Ammon's horn (tissue), 1 donor: ENCODE results near the gene CHERP.

Source experiments
- DNase-seq: peaks from one replicate; pipeline ENCODE4 v3.0.0-alpha.2; 2016; ENCODE audit warnings: low spot score

CHERP gene

DNA sequence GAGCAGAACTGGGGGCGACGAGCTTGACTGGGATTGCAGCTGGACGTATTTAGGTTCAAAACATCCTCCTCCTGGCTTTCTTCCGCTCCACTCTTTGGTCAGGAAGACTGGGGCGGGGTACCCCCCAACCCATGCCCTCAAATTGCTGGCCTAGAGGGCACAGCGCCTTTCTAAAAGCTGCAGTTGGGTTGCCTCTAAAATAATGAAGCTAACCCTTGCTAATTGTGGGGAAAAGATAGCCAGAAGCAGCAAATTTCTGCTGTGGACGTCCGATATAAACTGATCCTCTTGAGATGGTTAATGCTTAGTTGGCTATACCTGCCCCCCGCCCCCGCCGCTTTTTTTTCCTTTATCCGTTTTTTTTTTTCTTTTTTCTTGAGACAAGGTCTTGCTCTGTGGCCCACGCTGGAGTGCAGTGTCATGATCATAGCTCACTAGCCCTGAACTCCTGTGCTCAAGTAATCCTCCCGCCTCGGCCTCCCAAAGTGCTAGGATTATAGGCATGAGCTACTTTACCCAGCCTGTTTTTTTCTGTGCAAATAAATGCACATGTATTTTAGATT lies 754 bp upstream of the CHERP start:
- DNase-seq: no peak

DNA sequence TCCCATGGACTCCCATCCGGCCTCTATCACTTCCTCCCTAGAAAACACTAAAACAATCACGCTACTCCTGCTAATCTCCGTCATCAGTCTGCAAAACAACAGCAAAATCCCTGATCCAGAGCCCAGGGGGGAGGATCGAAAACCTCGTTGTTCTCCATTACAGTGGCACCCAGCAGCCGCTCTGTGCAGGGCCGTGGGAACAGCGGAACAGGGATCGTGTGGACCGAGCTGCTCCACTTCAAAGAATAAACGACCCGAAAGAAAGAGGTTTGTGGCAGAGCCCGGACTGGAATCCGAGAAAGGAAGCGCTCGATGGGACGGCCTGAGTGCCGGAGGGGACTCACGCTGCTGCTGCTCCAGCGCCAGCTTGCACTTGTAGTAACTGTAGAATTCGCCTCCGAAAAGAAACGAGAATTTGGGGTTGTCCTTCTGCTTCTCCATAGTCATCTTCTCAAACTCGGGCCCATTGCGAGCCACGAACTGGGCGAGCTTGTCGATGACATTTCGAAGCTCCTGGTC lies 652 bp downstream of the CHERP start:
- DNase-seq: no peak

DNA sequence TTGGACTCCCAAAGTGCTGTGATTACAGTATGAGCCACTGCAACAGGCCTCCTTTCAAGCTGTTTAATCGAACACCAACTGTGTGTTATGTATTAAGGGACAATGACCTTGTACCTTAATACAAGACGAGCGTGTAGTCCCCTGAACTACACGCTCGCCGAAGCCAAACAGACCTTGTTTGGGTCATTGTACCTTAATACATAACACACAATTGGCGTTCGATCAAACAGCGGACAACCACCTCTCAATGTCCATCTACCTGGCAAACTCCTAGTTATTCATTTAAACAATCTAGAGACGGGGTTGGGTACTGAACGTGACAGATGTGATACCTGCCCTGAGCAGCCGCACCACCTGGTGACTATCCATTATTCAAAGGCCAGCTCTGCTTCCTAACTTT lies 1.3 kb downstream of the CHERP start:
- DNase-seq: no peak

DNA sequence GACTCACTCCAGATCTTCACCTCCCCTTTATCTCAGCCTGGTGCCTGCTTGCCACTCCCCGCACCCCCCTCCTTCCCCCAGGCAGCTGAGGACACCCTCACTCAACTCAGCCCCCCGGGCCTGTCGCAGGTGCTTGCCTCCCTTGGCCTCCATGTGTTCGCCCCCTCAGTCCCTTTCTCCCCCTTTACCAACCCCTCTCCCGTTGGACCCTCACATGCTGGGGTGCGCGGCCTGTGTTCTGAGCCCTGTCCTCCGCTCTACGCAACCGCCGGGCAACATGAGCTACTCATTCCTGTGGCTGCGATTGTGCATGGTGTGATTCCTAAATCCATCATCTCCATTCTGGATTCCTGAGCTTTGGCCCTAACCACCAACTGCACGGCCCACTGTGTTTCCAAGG lies 5.1 kb downstream of the CHERP start:
- DNase-seq: no peak

DNA sequence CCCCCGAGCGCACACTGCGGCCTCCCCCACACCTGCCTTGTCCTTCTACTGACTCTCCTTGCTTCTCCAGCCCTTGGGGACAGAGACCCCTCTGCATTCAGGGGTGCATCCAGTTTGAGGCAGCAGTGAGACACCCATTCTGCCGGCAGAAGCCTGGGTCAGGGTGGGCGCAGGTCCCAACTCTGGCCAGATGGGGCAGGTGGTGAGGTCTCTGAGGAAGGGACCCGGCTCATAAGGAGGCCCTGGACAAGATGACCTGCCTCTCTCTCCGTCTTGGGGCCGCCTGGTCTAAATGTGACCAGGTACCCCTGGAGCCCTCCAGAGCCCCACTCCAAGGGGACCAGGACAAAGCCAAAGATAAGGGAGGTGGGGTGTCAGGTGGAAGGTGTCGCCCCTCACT lies 6.1 kb downstream of the CHERP start:
- no peak for DNase-seq

DNA sequence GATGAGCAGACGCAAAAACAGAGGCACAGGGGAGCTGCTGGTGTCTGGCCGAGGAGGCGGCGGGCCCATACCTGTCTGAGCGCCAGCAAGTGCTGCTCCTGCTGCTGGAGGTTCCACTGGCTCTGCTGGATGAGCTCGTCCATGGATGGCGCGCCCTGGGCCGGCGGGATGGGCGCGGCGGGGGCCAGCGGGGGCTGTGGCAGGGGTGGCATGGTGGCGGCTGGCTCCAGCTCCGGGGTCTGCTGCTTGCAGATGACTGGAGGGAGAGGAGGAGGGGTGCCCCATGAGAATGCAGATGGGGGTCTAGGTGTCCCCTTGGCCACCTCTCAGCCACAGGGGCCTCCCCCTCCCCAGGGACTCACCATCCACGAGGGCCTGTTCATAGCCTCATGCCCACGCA lies 6.9 kb downstream of the CHERP start:
- DNase-seq: no peak

DNA sequence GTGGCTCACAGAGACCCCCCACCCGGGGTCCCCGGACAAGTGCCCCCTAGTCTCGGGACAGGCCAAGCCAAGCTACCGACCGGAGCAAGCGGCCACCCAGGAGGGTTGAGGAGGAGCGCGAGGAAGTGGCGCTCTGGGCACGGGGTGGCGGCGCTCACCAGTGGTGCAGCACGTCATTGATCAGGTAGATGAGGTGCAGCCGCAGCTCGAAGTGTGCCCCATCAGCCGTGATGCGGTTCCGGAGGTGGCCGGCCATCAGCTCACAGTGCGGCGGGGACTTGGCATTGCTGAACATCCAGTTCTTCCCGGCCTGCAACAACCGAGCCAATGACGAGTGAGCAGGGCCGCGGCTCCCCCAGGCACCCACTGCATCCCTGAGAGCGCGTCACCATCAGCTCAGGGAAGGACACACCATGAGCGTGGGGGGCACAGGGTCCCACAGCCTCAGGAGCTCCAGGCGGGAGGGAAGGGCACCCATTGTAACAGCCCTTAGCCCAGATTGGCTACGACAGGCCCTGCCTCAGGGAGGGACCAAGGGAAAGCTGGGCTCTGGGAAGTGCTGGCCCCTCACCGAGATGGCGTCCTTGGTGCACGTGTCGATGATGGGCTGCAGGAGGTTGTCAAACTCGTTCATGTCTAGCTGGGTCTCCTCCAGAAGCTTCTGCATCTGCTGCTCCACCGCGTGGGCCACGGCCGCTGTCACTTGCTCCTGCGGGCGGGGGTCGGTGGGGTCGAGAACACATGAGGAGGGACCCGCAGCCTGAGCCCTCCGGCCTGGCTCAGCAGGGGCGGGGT lies 9.6 kb downstream of the CHERP start:
- DNase-seq: no peak

DNA sequence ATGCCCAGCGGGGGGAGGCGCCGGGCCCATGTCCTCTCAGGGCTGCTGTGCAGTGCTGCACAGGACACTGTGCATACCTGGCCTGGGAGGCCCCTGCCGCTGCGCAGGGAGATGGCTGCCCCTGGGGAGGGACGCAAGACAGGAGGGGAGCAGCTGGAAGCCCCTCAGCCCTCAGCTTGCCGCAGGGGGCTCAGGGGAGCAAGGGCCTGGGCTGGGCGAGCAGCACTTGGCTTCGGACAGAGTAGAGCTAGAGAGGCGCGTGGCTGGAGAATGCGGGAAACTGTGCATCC lies 10.9 kb downstream of the CHERP start:
- no peak for DNase-seq

DNA sequence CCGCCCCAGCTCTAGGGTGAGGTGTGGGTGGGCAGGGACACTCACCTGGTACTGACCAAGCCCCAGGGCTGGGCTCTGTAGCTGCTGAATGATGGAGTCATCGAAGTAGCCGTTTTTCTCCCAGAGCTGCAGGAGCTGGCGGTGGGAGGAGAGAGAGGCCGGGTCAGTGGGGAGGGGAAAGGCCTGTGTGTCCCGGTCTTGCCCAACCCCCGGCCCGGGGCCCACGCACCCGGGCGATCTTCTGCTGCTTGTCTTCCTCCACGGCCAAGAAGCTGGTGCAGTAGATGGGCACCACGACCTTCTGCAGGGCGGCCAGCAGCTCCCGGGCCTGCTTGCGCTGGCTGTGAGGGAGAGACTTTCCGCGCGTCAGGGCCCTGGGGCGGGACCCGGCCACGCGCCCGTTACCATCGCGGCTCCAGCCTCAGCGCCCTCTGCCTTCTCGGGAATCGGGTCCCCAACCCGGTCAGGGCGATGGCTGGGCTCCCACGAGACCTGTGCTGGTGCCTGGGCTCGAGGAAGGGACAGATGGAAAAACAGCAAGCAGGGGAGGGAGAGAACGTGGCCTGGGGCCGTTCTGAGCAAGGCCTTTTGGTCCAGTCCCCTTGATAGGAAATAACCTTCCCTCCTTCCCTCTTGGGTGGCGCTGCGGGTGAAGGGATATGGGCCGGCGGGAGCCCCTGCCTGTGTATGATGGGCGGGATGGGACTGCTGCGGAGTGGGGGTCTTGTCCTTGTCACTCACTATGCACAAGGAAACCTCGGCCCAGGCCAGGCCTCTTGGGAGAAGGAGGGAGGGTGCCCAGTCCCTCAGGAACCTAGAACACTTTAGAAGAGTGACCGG lies 11.5 kb downstream of the CHERP start:
- DNase-seq: no peak

DNA sequence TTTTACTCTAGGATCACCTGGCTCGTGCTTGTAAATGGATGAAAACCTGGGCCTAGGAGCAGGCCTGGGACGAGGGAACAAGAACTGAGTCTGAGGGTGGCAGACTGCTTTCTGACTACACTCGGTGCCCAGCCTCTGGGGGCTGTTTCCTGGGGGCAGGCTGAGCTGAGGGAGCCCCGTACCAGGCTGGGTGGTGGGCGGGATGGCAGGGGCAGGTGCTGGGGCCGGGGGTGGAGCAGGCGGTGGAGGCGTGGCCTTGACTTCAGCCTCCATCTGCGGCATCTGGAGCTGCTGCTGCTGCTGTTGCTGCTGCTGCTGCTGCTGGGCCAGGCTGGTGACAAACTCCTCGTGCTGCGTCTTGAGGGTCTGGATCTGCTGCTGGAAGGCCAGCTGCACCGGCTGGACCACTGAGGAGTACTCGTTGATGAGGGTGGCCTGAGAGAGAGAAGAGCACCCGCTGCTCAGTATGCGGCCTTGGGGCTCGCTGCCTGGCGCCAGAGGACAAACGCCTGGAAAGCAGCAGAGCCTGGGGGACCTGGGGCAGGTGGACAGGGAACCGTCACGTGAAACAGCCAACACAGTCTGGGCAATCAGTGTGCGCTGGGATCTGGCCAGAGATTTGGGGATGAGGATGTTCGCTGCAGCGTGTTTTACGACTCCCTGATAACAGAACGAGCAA lies 12.6 kb downstream of the CHERP start:
- DNase-seq: no peak

DNA sequence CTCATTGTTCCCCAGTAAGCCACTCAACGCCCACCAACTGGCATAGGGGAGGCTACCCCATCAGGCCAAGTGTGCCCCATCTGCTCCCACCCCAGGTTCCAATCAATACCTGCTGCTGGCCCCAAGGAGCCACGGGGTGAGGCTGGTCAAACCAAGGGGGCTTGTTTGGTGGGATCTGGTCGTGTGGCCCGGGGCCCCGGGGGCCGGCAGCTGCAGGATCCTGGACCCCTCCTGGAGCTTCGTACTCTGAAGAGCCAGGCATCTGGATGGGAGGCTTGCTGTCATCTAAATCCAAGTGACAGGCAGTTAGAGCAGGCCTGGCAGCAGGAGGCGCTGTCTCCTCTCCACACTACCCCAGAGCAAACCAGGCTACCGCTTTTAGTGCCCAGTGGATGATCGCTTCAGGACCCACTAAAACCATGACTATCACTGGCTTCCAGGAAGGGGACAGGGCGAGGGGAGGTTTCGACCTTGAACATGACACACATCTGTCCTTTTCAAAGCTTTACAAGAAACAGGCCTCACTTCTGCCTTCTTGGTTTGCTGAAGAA lies 14.2 kb downstream of the CHERP start:
- DNase-seq: no peak

DNA sequence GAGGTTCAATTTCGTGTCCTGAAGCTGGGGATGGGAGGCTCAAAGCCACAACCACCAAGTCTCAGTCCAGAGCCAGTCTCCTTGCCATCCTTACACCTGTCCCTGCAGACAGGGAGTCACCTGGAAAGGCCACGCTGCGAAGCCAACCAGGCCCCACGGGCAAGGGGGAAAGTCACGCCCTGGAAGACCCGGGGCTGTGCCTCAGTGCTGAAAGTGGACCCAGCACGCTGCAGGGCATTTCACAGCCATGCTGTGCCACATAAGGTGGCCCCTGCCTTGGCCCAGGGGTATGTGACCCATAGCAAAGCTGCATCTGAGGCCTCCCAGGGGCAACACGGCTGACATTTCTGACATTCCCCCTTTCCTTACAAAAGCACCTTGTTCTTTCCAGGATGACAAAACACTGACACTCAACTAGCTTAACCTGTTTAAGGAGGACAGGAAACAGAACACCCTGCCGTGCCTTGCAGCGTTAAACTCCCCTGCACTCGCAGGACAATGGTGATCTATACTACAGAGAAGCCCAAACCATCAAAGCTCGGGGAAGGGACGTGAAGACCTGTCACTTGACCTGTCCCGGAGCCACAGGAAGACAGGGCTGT lies 14.8 kb downstream of the CHERP start:
- DNase-seq: no peak

DNA sequence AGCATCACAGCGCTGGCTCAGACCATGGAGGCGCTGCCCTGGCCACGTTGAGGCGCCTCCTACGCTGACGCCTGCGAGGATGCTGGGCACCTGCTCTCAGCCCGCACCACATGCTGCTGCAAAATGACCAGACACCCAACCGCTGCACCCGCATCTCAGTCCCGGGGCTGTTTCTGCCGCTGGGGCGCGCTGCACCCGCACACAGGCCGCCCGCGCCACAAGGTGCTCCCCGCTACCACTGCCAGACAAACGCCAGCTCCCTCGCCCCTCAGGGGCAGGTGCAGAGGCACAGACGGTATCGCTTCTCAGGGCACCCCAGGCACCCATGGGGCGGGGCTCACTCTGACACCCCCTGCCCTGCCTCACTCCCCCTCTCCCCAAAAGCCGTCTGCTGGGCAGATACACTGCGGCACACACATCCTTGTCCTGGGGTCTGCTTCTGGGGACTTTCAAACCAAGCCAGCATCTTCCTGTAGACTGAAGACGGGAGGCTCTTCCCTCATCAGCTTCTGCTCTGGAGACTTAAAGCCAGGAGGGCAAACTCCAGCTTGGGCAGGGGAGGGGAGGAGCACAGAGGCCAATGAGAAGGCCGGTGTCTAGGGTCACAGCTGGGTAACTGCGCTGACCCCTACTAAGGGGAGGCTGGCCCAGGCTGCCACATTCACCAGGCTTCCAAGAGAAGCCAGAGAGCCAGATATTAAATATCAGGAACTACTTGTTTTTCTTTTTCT lies 16.3 kb downstream of the CHERP start:
- no peak for DNase-seq

DNA sequence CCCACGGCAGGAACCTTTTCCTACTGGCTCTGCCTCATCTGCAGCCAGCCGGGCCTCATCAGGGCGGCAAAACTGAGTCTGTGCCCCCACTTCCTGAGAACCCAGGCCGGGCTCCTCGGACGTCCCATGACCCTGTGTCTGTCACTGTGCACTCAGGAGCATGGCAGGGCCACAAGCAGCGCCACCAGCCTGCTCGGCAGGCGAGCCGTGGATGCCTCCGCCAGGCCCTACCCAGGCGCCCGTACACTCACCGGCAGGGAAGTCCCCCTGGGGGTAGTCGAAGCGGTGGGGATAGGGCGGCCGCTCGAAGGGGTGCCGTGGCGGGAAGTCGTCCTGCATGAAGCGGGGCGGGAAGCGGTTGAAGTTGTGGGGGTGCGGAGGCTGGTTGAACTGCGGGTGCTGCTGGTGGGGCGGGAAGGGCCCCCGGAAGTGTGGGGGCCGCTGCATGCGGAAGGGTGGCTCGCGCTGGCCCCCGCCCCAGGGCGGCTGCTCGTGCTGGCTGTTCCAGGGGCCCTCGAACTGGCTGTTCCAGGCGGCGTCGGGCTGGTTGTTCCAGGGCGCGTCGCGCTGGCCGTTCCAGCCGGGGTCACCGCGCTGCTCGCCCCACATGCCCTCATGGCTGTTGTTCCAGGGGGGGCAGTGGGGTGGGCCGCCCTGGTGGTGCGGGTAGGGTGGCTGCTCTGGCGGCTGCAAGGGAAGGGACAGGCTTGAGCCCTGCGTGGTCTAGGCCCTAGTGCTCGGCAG lies 17.1 kb downstream of the CHERP start:
- no peak for DNase-seq

DNA sequence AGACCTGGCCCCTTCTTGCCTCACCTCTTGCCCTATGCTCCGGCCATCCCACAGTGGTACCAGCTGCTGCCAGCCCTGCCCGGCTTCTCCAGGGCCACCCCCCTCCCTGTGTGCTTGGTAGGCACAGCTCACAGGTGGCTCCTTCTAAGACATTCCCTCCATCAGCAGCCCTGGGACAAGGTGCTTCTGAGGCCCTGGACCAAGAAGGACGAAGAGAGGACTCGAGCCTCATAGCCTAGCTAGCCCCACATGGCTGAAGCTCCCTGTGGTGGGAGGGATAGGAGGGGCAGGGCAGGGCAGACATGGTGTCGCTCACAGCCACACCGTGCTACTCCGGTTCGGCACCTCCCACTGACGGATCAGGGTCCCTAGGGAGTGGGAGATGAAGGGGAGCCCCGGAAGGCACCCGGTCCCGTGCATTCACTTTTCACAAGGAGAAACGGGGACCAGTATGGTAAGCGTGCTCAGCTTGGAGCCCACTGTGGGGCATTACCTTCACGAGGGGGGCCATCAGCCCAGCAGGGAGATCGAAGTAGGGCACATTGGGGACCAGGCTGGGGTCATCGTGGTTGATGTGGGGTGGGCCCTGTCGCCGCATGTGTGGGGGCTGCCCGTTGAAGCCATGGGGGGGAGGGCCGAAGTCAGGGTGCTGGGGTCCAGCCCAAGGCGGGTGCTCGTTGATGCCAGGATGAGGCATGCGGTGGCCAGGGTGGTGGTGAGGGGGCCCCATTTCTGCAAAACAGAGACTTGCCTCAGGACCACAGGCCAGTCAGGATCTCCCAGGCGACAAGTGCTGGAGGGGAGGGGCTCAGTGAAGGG lies 19.5 kb downstream of the CHERP start:
- no peak for DNase-seq

DNA sequence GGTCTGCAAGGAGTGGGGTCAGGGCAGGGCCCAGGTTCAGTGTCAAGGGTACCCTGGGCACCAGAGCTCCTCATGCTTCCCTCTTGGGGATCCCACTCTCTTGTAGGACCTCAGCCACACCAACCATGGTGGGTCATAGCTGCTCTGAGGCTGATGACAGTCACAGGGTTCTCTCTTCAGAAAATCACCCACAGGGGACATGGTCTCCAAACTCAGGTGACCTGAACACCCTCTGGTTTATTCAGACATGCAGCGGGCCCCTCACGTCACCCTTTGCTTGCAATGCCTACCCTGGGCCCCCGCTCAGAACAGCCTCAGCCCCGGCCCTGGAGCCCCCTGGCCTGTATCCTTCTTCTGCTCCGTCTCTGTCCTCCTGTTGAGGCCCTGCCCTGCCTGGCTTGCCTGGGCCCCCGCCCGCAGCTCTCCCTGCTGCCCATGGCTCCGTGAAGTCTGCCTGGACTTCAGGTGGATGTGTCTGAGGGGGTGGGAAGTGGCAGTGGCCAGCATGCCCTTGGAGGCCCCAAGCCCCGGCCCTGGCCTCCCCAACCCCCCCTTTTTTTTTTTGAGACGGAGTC lies 20.4 kb downstream of the CHERP start:
- DNase-seq: no peak

DNA sequence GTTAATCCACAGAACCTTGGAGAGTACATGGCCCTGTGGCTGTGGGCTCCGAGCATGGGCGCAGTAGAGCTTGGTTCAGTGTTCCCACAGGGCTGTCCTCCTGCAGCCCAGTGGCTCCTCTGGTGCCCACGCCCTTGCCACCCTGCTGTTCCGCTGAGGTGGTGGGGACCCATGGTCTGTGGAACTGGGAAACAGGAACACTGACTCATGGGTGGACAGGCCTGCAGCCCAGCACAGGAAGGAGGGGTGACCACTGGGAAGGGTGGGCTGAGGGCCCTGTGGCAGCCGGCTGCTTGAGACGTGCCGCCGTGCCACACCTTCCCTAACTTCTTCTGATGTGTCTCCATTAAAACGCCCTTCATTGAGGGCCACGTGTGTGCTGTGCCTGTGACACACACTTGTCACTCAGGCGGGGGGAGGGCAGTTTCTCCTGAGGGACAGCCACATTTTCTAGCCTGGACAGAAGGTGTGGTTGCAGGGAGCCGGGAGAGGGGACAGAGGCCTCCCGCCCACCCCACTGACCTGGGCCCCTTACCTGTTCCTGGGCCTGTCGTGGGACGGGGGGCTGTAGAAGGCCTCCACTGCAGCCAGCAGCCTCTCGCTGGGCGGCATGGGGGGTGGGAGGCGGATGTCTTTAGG lies 21.1 kb downstream of the CHERP start:
- DNase-seq: no peak

DNA sequence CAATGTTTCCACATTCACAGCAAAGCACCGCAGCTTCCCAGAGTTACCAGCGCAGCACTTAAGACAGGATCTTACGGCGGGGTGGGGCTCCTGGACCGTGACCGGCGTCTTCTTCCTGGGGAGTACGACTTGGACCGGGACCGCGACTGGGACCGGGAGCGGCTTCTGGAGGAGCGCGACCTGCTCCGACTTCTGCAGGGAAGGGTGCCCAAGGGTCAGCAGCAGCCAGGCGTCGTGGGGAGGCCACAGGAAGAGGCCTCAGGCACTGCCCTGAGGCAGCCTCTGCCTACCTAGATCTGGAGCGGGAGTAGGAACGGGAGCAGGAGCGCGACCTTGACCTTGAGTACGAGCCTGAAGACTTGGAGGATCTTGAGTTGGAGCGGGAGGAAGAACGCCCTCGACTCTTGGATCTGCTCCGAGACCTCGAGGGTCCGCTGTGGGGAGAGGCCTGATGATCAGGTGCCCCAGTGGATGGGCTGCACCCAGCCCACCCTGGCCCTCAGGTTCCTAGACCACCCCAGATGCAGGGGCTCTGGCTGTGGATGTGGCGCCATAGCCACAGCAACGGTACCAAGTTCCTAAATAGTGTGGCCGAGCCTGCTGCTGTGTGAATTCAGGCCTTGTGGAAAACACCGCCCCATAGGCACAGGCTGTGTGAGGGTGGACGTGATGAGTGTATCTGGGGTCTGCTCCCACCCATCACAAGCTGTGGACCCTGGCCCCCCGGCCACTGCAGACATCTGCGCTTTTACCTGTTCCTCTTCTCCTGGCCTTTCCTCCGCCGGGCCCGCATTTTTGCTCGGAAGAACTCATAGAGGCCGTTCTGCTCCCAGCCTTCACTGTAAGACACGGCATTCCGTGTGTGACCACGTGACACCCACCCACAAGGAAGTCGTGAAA lies 21.9 kb downstream of the CHERP start:
- no peak for DNase-seq
